GM18909 (cell line): ENCODE results near the gene KRTAP10-8.
"Not testable (repeated sequence)": the region's sequence is repeated elsewhere in the genome, so short reads cannot be mapped to it uniquely, and the experiment has no call there.

Experiments used
- ATAC-seq: cut with Tn5 transposase; IDR thresholded peaks from one replicate; pipeline ENCODE4 v1.9.1; 2021; ENCODE audit warnings: mild to moderate bottlenecking; ENCODE audit not compliant: unreplicated experiment, poor library complexity

The KRTAP10-8 gene

DNA sequence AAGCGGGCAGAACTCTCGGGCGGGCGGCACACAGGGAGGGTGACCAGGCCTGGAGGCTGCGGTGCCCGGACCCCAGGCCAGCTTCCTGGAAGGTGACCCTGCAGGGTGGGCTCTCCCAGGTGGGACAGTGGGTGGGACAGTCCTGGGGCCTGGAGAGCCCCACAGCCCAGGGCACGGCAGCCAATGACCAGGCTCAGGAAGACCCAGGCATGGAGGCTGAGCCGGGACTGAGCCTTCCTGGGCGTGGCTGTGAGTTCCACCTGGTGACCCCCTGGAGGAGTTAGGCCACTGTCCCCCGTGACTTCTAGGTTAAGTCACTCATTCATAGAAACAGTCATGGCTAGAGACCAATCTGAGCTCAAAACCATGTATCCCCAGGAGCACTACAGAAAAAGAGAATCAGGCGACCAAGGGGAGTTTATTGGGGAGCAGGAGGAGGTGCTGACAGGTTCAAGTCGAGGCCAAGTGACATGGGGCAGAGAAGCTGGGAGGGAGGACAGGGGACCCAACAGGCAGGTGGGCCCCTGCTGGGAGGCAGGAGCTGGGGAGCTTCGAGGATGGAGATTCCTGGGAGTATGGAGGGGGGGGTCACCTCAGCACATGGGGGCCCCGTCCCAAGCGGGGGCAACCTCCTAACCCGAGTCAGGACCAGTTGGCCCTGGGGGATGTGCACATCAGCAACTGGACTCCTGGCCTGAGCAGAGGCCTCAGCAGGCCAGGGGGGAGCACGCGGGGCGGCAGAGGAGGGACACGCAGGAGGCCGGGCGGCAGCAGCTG is 32.6 kb upstream of the KRTAP10-8 start:
- ATAC-seq: no peak

- no peak for ATAC-seq
These were observed 32.1 kb upstream of the KRTAP10-8 start for GRCh38 chr21:44579833-44580144.

GRCh38 chr21:44580231-44580821 is 31.6 kb upstream of the KRTAP10-8 start, which contains the start of gene KRTAP10-5:
Gene KRTAP10-5, minus strand, starts transcription at chr21:44580604. Its CDS starts 26 bp downstream, at chr21:44580578.
- not testable (repeated sequence) for ATAC-seq

DNA sequence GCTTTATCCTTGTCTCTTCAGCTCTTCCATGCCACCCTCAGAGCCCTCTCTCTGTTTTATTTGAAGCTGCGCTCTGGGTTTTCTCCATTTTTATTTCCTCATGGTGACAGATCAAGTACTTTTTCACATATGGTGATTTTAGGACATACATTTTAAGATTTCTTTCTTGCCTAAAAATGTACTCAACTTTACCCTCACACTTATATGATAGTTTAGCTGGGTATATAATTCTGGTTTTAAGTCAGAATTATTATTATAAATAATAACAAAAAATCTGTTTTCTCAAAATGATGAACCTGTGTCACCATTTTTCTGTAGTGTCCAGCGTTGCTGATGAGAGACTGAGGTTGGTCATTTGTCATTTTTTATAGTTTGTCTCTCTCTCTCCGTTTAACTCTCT is 30.7 kb upstream of the KRTAP10-8 start:
- ATAC-seq: no peak

- no peak for ATAC-seq
These were observed 29.8 kb upstream of the KRTAP10-8 start for GRCh38 chr21:44582055-44582454.

DNA sequence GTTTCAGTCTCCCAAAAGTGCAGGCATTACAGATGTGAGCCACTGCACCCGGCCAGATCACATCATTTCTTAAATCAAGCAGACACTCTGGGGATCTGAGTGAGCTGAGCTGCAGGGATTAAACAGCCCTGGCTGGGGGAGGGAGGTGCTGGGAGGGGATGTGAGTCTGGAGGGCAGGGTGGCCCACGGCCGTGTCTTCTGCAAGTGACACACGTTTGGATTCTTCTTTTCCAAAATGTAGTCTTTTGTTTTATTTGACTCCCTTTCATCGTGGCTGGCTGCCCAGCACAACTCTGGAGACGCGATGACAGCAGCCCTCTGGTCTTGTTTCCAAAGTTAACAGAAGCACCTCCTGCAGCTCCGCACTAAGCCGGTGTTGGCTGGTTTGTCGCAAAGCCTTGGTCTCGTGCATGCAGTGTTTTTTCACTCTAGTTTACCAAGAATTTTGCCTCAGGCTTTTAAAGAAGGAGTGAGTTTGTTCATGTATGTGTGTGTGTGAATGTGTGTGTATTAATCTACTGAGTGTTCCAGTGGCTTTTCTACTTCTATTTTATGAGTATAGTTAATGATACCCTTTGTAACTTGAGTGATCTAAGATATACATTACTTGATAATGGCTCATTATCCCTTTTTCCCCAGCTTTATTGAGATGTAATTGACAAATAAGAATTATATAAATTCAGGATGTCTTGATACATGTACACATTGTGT is 28.6 kb upstream of the KRTAP10-8 start:
- no peak for ATAC-seq

GRCh38 chr21:44583800-44584147 is 28.1 kb upstream of the KRTAP10-8 start:
- no peak for ATAC-seq

DNA sequence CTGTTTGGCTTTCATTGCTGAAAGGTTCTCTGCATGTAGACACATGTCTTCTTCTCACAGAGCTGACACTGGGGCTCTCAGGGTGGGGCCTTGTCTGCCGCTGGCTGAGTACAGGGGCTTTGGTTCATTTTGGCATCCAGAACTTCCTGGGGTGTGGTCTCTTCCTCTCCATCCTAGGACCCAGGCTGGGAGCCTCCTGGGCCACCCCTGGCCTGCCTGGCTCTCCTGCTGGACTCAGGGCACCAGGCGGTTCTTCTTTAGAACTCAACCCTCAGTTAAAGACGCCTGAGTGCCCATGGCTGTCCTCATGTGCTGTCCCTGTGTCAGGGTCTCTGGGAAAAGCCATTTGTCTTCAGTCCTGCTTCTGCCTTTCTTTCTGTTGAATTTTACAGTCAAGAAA is 26.0 kb upstream of the KRTAP10-8 start:
- ATAC-seq: no peak

DNA sequence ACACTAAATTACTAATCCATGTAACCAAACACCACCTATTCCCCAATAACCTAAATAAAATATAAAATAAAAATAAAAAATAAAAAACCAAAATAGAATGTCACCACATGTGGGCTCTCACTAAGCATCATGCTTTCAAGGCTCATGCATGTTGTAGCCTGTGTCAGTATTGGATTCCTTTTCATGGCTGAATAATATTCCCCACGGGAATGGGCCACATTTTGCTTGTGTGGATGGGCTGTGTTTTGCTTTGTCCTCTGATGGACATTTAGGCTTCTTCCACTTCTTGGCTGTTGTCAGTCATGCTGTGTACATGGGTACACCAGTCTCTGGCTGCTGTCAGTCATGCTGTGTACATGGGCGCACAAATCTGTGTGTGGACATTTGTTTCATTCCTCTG is 22.8 kb upstream of the KRTAP10-8 start:
- ATAC-seq: no peak

DNA sequence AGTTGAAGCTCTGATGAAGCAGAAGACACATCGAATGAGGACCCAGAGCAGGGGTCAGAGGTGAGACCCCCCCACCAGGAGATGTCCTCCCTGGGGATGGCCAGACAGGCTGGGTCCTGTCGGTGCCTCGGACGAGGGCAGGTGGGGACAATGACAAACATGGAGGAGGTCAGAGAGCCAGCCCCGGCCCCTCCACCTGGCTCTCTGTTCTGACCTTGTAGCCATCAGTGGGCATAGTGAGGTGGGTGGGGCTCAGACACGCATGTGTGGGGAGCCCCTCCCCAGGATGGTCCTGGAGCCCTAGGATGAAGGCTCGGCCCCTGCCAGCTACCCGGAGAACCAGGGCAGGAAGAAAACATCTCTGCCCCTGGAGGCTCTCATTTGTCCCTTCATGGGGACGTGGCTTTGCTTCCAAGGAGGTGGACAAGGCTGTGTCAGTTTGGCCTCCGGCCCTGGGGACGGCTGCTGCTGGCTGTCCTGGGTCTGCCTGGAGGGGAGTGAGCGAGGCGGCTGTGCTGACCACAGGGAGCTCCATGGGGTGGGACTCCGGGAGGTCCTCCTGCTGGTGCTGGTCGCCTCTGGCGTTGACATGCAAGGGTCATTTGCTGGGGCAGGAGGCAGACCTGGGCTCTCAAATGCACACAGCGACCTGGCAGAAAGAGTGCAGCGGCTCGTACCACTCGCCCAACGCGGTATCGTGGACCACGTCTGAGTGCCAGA is 22.1 kb upstream of the KRTAP10-8 start:
- ATAC-seq: no peak

DNA sequence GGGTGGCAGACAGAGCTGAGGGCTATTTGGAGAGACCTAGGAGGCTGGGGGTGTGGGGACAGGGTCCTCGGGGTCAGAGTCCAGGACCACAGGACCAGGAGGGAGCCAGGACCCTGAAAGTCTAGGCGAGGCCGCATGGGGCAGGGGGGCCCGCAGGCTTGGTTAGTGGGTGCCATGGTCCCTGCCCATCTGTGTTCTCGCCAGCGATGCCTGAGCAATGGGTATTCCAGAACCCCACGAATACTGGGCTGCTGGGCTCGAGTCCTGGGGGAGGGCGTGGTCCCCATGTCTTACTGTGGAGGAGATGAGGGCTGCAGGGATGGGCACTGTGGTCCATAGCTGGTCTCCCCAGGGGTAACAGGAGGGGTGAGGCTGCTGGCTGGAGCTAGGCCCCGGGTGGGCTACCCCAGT is 21.6 kb upstream of the KRTAP10-8 start:
- no peak for ATAC-seq

DNA sequence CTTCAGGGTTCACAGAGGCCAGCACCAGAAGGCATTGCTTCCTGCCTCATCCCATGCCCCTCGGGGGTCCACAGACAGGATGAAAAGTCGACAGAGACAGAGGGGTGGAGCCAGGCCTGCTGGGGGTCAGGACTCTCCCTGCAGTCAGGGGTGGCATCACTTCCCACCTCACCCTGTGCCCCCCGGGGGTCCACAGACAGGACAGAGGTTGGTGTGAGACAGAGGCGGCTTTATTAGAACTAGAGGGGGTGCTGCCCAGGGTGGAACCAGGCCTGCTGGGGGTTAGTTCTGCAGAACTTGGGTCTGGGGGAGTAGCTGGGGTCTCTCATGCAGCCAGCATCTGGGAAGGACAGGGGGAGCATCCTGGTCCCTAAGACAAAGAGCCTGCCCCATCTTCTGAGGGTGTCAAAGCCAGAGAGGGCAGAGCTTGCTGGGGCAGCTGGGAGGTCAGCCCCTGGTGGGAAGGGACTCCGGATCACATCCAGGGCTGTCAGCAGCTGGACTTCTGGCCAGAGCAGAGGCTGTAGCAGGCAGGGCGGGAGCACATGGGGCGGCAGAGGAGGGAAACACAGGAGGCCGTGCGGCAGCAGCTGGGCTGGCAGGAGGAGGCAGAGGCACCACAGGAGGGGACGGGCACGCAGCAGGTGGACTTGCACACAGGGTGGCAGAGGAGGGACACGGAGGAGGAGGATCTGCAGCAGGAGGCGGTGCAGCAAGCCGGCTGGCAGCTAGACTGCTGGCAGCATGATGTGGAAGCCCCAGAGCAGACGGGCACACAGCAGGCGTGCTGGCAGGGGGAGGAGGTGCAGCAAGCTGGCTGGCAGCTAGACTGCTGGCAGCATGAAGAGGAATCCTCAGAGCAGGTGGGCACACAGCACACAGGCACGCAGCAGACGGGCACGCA is 20.7 kb upstream of the KRTAP10-8 start:
- not testable (repeated sequence) for ATAC-seq

- ATAC-seq: not testable (repeated sequence)
These were observed 20.1 kb upstream of the KRTAP10-8 start for GRCh38 chr21:44591801-44592130.

GRCh38 chr21:44592446-44593311 is 19.2 kb upstream of the KRTAP10-8 start, which contains the start of gene KRTAP10-6:
Gene KRTAP10-6, minus strand, starts transcription at chr21:44592505. Its CDS starts 21 bp downstream, at chr21:44592484.
- ATAC-seq: no peak

GRCh38 chr21:44593598-44594405 is 18.1 kb upstream of the KRTAP10-8 start:
- ATAC-seq: no peak

- no peak for ATAC-seq
These were observed 17.4 kb upstream of the KRTAP10-8 start for GRCh38 chr21:44594406-44594916.

- no peak for ATAC-seq
These were observed 16.4 kb upstream of the KRTAP10-8 start for GRCh38 chr21:44595524-44595923.
